Mucosa of descending colon (tissue), 3 donors: ENCODE data around the gene WBP1L. TPM values are rescaled to one million over a fixed set of nuclear protein-coding genes. Genes with fewer than 3 reads are reported as not detected.

Source experiments
- ATAC-seq: fragments of 200-7000 bp; cut with Tn5 transposase; one replicate; pipeline ENCODE4 v1.9.1; 2020; ENCODE audit warnings: mild to moderate bottlenecking, moderate library complexity
- DNase-seq, 3 donors: peaks; one replicate each; pipeline ENCODE4 v3.0.0-alpha.2; 2020
- H3K36me3 ChIP-seq: fragments of 200-600 bp; one replicate; pipeline ENCODE4 v1.8.0; 2021; ENCODE audit warnings: low read depth, mild to moderate bottlenecking
- H3K4me1 ChIP-seq: fragments of 200-600 bp; one replicate; pipeline ENCODE4 v1.8.0; 2021; ENCODE audit warnings: low read depth, mild to moderate bottlenecking
- H3K4me3 ChIP-seq: fragments of 200-600 bp; one replicate; pipeline ENCODE4 v1.8.0; 2021; ENCODE audit warnings: mild to moderate bottlenecking
- H3K9me3 ChIP-seq: fragments of 200-600 bp; one replicate; pipeline ENCODE4 v1.8.0; 2021; ENCODE audit warnings: mild to moderate bottlenecking
- CTCF ChIP-seq: fragments of 200-600 bp; IDR thresholded peaks from one replicate; pipeline ENCODE4 v1.8.0; 2022; ENCODE audit warnings: antibody characterized with exemption, mild to moderate bottlenecking
- intact Hi-C, 2 donors: fragments of 100-400 bp; cut with DNase I in 1 of 2; cut with micrococcal nuclease in 1 of 2; formaldehyde crosslinking; loops; one replicate each; pipeline versions ENCODE4 v1.11.0 to v1.11.1; 2022; cut with DNase I, micrococcal nuclease
- total RNA-seq, 3 donors: library from RNA; stranded (reverse); fragmentation: NEBNext Ultra II Directional in 2 of 3; extraction: Animal tissue kit (Norgen Biotek cat#: 25700) in 2 of 3; gene quantifications; one replicate each; pipeline versions ENCODE4 v1.2.1 to v1.2.4, GENCODE V29; 2021 to 2023
- donor health status: DM: no; HTN: no; CAD: no; lungs with moderate emphysema.
- donor health status: DM: no; HTN: no; CAD: no.
- donor health status: DM: no; HTN: yes; CAD: no.

WBP1L gene
- total RNA-seq, 3 donors from 2014 or later = 38.9 to 61.3 (median 51.0) TPM

GRCh38 chr10:102702742-102703141 lies 41.0 kb upstream of the WBP1L start:
- no peak for ATAC-seq
- H3K4me3 ChIP-seq = no peak overlapping the region
- intact Hi-C loops = no loop called here
- no peak for DNase-seq
- H3K36me3 ChIP-seq = no peaks in the 10 kb centered on the region
- no peak for TF ChIP-seq CTCF
- H3K9me3 ChIP-seq = no peaks in the 10 kb centered on the region
- H3K4me1 ChIP-seq = no peaks in the 10 kb centered on the region

- Histone ChIP-seq H3K36me3 (no peaks in the 10 kb centered on the region), H3K4me3 (no peak overlapping the region), H3K4me1 (no peaks in the 10 kb centered on the region), H3K9me3 (no peaks in the 10 kb centered on the region)
- no peak for DNase-seq
- no peak for TF ChIP-seq CTCF
- intact Hi-C loops = no loop called here
- ATAC-seq = no peak
Measured at GRCh38 chr10:102704915-102705314, 38.8 kb upstream of the WBP1L start.

GRCh38 chr10:102705531-102705930 lies 38.2 kb upstream of the WBP1L start:
- no peak for TF ChIP-seq CTCF
- no peaks in the 10 kb centered on the region for H3K4me1 ChIP-seq
- no peak for ATAC-seq
- no peak for DNase-seq
- intact Hi-C loops = no loop called here
- H3K4me3 ChIP-seq = no peak overlapping the region
- H3K9me3 ChIP-seq = no peaks in the 10 kb centered on the region
- no peaks in the 10 kb centered on the region for H3K36me3 ChIP-seq

GRCh38 chr10:102710609-102711008 lies 33.1 kb upstream of the WBP1L start:
- TF ChIP-seq CTCF = no peak
- intact Hi-C loops = no loop called here
- no peak overlapping the region for H3K4me3 ChIP-seq
- peaks cover 6% of the 10 kb centered on the region for H3K4me1 ChIP-seq
- H3K36me3 ChIP-seq = no peaks in the 10 kb centered on the region
- no peaks in the 10 kb centered on the region for H3K9me3 ChIP-seq
- no peak for ATAC-seq
- no peak for DNase-seq

GRCh38 chr10:102712089-102712488 lies 31.7 kb upstream of the WBP1L start:
- no peak for DNase-seq
- intact Hi-C loops = no loop called here
- peaks cover 6% of the 10 kb centered on the region for H3K4me1 ChIP-seq
- H3K4me3 ChIP-seq = no peak overlapping the region
- no peaks in the 10 kb centered on the region for H3K9me3 ChIP-seq
- ATAC-seq = no peak
- no peaks in the 10 kb centered on the region for H3K36me3 ChIP-seq
- TF ChIP-seq CTCF = no peak

- peaks cover 6% of the 10 kb centered on the region for H3K4me1 ChIP-seq
- peak overlapping the region; percentile 3 for H3K4me3 ChIP-seq
- H3K36me3 ChIP-seq = no peaks in the 10 kb centered on the region
- ATAC-seq = no peak
- DNase-seq = no peak
- no peak for TF ChIP-seq CTCF
- no peaks in the 10 kb centered on the region for H3K9me3 ChIP-seq
- intact Hi-C loops = no loop called here
Measured at GRCh38 chr10:102712843-102713538, 30.8 kb upstream of the WBP1L start.
